SIG-M5 treated with dmso at 0.1 percent for 504 hours (cell line): ENCODE measurements around the gene AHI1.
"Not testable (repeated sequence)": the region's sequence is repeated elsewhere in the genome, so short reads cannot be mapped to it uniquely, and the experiment has no call there.

Experiments
- DNase-seq: peaks from one replicate; lab custom pipeline; 2025; ENCODE audit not compliant: unreplicated experiment; lab: John Stamatoyannopoulos, UW

AHI1 gene

GRCh38 chr6:135268740-135269139 is 228.8 kb downstream of the AHI1 start:
- no peak for DNase-seq

- DNase-seq: no peak
Observed at GRCh38 chr6:135268263-135268662, 229.3 kb downstream of the AHI1 start.

GRCh38 chr6:135267085-135267484 is 230.5 kb downstream of the AHI1 start:
- DNase-seq: no peak

GRCh38 chr6:135266675-135267074 is 230.9 kb downstream of the AHI1 start:
- DNase-seq: no peak

GRCh38 chr6:135265278-135265677 is 232.3 kb downstream of the AHI1 start:
- DNase-seq: no peak

- no peak for DNase-seq
Observed at GRCh38 chr6:135261872-135262725, 235.4 kb downstream of the AHI1 start.

- no peak for DNase-seq
Observed at GRCh38 chr6:135260612-135261011, 236.9 kb downstream of the AHI1 start.

- no peak for DNase-seq
Observed at GRCh38 chr6:135258970-135259369, 238.6 kb downstream of the AHI1 start.

GRCh38 chr6:135257631-135258405 is 239.7 kb downstream of the AHI1 start:
- peak; percentile 17 for DNase-seq

- DNase-seq: no peak
Observed at GRCh38 chr6:135256866-135257265, 240.7 kb downstream of the AHI1 start.

GRCh38 chr6:135254471-135254870 is 243.1 kb downstream of the AHI1 start:
- DNase-seq: no peak

GRCh38 chr6:135251498-135252441 is 245.8 kb downstream of the AHI1 start:
- no peak for DNase-seq

GRCh38 chr6:135250751-135251497 is 246.6 kb downstream of the AHI1 start:
- DNase-seq: no peak

- no peak for DNase-seq
Observed at GRCh38 chr6:135250234-135250633, 247.3 kb downstream of the AHI1 start.

- DNase-seq: not testable (repeated sequence)
Observed at GRCh38 chr6:135246412-135247012, 251.0 kb downstream of the AHI1 start.

GRCh38 chr6:135244805-135245204 is 252.7 kb downstream of the AHI1 start:
- DNase-seq: no peak

GRCh38 chr6:135243871-135244796 is 253.4 kb downstream of the AHI1 start:
- no peak for DNase-seq

- DNase-seq: no peak
Observed at GRCh38 chr6:135240711-135241110, 256.8 kb downstream of the AHI1 start.

GRCh38 chr6:135236732-135237131 is 260.8 kb downstream of the AHI1 start:
- no peak for DNase-seq
